NOMO-1 (cell line): ENCODE data around the gene STXBP5L.
"Not testable (repeated sequence)": the region's sequence is repeated elsewhere in the genome, so short reads cannot be mapped to it uniquely, and the experiment has no call there.

Experiments used
- DNase-seq, 2 experiments: peaks; one replicate each; lab custom pipeline; 2025; ENCODE audit not compliant: unreplicated experiment in 2 of 2; lab: John Stamatoyannopoulos, UW

Gene STXBP5L

GRCh38 chr3:120988994-120989393, 81.0 kb downstream of the STXBP5L start:
- no peak for DNase-seq

DNA sequence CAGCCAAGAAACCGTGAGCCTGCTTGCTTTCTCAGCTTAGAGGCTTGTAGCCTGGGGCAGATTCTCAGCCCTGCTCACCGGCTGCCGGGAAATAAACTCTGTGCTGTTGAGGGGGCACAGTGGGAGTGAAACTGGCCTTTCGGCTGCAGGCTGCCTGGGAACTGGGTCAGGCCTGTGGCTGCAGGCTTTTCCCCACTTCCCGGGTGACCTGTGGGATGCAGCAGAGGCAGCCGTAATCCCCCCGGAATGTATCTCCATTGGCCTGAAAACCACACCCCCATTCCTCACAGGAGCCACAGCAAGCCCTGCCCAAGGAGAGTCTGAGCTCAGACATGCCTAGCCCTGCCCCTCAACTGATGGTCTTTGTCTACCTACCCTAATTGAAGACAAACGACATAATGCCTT, 110.9 kb downstream of the STXBP5L start:
- DNase-seq: no peak

GRCh38 chr3:121063628-121064027, 155.6 kb downstream of the STXBP5L start:
- no peak for DNase-seq

DNA sequence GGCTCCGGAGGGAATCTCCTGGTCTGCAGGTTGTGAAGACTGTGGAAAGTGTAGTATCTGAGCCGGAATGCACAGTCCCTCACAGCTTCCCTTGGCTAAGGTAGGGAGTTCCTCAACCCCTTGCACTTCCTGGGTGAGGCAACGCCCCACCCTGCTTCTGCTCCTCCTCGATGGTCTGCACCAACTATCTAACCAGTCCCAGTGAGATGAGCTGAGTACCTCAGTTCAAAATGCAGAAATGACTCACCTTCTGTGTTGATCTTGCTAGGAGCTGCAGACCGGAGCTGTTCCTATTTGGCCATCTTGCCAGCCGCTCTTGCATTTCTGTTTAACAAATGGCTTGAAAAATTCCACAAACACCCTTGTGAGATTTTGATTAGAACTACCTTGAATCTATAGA, 156.1 kb downstream of the STXBP5L start:
- no peak for DNase-seq

- DNase-seq: no peak
These were observed 164.1 kb downstream of the STXBP5L start for GRCh38 chr3:121072133-121072532.

GRCh38 chr3:121073011-121073410, 165.0 kb downstream of the STXBP5L start:
- no peak for DNase-seq

DNA sequence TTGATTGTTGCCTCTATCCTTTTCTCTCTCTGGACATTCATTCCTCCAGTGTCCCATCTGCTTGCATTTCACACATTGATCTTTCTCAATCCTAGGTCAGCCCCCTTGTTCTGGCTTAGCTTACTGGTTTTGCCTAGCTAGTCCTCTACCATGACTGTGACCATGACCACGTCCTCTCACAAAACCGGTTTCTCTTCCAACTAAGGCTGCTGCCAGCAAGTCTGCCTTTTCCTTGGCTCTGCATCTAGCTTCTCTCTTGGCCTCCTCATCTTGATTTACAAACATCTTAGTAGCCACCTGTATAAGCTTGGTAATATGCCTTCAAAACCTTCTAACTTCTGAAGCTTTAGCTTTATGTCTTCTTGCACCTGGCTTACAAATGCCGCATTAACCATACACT, 167.2 kb downstream of the STXBP5L start:
- DNase-seq: no peak

- DNase-seq: not testable (repeated sequence)
These were observed 170.5 kb downstream of the STXBP5L start for GRCh38 chr3:121078378-121079101.

DNA sequence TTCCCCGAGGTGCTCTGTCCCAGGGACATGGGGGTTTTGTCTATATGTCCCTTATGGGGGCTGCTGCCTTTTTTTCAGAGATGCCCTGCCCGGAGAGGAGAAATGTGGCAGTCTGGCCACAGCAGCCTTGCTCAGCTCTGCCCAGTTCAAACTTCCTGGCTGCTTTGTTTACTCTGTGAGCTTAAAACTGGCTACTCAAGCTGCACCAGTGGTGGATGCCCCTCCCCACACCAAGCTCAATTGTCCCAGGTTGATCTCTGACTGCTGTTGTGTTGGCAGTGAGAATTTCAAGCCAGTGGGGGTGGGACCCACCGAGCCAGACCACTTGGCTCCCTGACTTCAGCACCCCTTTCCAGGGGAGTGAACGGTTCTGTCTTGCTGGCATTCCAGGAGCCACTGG, 188.9 kb downstream of the STXBP5L start:
- no peak for DNase-seq

DNA sequence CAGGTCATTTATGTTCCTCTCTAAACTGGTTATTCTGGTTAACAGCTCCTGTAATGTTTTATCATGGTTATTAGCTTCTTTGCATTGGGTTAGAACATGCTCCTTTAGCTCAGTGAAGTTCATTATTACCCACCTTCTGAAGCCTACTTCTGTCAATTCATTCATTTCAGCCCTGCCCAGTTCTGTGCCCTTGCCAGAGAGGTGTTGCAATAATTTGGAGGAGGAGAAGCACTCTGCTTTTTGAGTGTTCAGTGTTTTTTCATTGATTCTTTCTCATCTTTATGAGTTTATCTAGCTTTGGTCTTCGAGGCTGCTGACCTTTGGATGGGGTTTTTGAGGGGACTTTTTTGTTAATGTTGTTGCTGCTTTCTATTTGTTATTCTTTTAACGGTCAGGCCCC, 203.1 kb downstream of the STXBP5L start:
- DNase-seq: not testable (repeated sequence)

DNA sequence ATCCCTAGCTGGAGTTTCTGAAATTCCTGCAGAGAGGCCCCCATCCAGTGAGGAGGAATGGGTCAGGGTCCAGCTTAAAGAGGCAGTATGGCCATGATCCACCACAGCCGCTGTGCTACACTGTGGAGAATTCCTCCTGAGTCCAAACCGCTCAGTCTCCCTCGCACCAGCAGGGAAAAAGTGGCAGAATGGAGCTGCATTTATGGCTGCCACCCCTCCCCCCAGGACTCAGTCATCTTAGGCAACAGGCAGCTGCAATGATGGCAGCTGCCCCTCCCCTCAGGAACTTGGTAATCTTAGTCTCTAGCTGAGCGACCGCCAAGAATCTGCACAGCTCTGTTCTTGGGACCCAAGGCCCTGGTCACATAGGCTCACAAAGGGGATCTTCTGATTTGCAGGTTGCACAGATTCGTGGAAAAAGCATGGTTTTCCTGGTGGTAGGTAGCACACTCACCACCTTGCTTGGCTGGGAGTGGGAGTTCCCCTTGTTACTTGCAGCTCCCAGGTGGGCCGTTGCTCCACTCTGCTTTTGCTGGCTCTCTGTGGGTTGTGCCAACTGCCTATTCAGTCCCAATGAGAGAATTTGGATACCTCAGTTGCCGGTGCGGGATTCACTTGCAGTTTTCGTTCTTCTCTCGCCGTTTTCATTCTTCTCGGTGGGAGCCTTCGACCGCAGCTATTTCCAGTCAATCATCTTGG, 204.1 kb downstream of the STXBP5L start:
- DNase-seq: no peak

DNA sequence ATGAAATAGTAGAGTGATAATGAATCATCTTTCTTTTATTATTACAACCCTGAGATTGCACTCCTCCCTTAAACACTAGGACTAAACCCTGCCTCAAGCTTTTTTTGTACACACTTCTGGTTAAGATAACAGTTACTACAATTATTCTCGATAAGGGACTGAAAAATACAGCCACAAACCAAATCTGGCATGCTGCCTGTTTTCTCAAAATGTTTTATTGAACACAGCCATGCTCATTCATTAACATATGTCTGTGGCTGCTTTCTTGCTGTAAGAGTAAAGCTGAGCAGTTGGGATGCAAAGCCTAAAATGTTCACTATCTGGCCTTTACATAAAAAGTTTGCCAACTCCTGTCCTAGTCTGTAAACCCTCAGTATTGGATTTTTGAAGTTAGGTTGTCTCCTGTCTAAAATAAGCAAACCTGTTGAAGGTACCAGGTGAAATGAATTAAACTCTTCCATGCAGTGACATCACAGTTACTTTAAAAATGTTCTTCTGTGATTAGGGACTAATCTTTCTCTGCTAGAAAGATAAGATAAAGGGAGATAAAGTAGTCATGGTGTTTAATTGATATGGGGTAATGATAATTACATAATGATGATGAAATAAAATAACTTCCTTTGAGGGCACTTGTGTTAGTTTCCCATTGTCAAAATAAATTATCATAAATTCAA, 218.2 kb downstream of the STXBP5L start:
- no peak for DNase-seq

DNA sequence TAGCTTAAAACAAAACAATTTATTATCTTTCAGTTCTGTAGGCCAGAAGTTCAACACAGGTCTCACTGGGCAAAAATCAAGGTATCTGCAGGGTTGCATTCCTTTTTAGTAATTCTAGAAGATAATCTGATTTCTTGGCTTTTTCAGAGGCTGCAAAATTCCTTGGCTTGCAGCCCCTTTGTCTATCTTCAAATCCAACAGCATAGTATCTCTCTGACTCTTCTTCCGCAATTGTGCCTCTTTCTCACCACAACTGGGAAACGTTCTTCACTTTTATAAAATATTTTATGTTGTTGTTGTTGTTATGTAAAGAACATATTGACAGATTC, 218.7 kb downstream of the STXBP5L start:
- no peak for DNase-seq

GRCh38 chr3:121152573-121152972, 244.6 kb downstream of the STXBP5L start:
- DNase-seq: no peak

DNA sequence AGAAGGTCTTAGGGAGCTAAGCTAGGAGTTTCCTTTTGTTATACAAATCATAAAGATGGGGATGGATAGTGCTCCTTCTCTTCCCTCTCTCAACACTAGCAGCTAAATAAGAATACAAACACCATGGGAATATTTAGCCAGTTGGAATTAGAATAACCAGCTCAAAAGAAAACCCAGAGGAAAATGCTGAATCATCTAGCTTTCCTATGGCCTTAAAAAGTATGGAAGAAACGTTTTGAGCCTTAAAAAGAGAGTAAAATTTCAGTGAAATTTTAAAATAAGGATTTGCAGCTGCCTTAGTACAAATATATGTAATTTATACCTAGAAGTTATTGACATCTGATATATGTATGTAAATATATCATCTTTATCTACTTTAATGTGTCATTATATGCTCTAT, 245.8 kb downstream of the STXBP5L start:
- no peak for DNase-seq

DNA sequence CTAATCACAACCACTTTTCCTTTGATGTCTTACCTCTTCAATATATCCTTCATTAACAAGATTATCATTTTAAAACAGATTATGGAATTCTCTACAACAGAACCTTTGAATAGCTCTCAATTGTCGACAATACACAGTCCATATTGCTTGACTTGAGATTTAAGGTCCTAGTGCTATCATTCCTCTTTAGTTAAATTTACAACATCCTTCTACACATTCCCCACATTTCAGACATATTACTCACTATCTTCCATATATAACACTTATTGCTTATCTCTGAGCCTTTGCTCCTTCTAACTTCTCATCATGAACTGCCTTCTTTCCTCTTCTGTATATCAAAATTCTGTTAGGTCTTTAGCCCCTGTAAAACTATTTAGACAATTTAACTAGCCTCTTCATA, 247.0 kb downstream of the STXBP5L start:
- DNase-seq: no peak

- no peak for DNase-seq
These were observed 257.4 kb downstream of the STXBP5L start for GRCh38 chr3:121165397-121165837.

DNA sequence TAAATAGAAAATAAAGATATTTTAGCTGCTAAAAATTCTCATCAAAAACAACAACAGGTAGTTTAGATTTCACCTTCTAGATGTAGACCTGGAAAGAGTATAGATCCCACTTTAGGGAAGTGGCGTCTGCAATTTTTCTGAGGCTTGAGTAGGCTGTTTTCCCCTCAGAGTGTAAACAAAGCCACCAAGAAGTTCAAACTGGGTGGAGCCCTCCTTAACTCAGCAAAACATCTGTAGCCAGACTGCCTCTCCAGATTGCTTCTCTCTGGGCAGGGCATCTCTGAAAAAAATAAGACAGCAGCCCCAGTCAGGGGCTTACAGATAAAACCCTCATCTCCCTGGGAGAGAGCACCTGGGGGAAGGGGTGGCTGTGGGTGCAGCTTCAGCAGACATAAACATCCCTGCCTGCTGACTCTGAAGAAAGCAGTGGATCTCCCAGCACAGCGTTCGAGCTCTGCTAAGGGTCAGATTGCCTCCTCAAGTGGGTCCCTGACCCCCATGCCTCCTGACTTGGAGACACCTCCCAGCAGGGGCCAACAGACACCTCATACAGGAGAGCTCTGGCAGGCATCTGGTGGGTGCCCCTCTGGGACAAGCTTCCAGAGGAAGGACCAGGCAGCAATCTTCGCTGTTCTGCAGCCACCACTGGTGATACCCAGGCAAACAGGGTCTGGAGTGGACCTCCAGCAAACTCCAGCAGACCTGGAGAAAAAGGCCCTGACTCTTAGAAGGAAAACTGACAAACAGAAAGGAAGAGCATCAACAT, 259.6 kb downstream of the STXBP5L start:
- no peak for DNase-seq

- no peak for DNase-seq
These were observed 267.1 kb downstream of the STXBP5L start for GRCh38 chr3:121175083-121175482.

GRCh38 chr3:121190626-121191025, 282.6 kb downstream of the STXBP5L start:
- not testable (repeated sequence) for DNase-seq

DNA sequence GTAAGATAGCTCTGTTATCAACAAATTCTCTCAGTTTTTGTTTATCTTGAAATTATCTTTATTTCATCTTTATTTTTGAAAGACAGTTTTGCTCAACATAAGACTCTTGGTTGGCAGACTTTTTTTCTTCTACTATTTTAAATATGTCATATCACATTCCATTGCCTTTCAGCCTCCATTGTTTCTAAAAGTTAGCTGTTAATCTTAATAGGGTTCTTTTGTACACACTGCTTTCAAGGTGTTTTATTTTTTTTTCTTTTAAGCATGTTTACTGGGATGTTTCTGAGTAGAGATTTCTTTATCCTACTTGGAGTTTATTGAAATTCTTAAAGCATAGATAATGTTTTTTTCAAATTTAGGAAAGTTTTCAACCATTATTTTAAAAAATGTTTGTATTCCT, 294.6 kb downstream of the STXBP5L start:
- no peak for DNase-seq
